A549 treated with AZD9567 at 1 μM for 4 hours (cell line): ENCODE data around the gene CXCL10. TPM values are rescaled to one million over a fixed set of nuclear protein-coding genes. Genes with fewer than 3 reads are reported as not detected.

ENCODE experiments used
- total RNA-seq: library from RNA; stranded (reverse); fragments of 200-300 nt; extraction: Qiagen RNA extraction; gene quantifications from 5 replicates; pipeline ENCODE4 v1.2.3, GENCODE V29; 2022; ENCODE audit not compliant: insufficient read depth

Gene CXCL10
- 0.09 TPM in 1 of 5 replicates, not detected in the others for total RNA-seq

DNA sequence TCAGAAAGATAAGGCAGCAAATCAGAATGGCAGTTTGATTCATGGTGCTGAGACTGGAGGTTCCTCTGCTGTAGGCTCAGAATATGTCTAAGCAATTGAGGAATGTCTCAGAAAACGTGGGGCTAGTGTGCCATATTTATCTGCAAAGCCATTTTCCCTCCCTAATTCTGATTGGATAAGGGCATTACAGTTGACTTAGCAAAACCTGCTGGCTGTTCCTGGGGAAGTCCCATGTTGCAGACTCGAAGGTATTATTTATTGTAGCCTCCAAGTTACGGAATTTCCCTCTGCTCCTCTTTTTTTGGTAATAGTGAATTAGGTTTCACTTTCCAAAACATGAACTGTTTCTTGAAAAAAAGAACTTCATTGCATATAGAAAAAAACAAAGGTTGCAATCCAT is at the start of gene CXCL10:
Gene CXCL10, minus strand, starts transcription at position 109 of the 400 bp plus-strand sequence. Its CDS starts 66 bp downstream, at position 43.

DNA sequence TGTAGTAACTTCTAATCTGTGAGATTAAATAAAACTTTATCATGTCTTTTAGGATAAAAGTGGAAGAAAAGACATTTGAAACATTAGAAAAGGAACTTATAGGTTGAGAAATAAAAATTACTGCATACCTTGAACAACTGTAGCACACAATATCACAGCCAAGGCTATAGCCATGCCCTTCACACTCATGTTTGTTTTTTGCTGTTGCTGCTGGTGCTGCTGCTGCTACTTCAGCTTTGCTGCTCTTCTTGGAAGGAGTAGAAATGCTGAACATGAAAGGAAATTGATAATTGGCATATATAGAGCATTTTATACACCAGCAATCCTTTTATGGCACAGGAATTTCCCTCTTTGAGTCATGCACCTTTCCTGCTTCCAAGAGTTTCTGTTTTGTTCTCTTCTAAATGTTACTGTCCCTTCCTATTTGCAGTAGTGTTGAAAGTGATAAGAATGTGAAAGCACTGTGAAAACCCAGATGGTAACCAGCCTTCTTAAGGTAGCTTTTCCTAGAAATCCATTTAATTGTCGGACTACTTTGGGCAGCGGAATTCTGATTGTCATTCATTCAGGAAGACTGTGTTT is 12.6 kb upstream of the CXCL10 start, which contains the start of gene CXCL11:
Gene CXCL11, minus strand, starts transcription at position 272 of the 582 bp plus-strand sequence. Its CDS starts 83 bp downstream, at position 189.

DNA sequence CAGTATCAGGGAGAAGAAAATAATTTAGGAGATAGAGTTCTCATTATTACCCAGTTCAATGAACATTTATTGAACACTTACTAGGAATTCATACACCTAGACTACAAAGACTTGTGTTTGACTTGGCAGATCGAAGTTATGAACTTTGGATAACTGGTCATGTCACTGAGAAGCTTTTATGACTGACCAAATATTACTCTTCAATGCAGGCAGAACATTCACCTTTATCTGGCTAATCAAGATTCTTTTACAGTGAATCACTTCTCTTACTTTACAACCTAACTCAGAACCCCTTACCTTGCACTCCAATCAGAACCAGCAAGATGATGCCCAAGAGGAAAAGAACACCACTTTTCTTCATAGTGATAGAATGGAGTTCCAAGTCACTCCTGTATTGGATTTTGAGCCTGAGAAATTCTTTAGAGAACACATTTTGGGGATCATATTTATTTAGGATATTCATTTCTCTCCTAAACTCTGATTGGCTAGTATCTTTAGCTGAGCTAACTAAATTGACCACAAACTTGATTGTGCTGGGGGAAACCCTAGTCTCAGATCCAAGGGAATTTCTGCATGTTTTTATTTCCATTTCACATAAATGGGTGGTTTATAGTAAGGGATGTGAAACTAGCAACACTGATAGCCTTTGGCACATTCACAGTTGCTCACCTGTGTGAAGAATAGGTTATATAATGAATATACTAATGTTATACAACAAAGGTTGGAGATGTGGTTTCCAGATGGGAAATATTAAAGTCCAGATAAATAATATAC is 16.0 kb downstream of the CXCL10 start, which contains the start of gene CXCL9:
Gene CXCL9, minus strand, starts transcription at position 421 of the 774 bp plus-strand sequence. Its CDS starts 60 bp downstream, at position 361.

Other genes with a start within 250 kb of the CXCL10 start
- gene PPEF2, start 121.0 kb downstream of the CXCL10 start, total RNA-seq: 0.02 TPM in 1 of 5 replicates, not detected in the others
- 23.1 to 25.5 TPM (median 23.5 TPM) in 5 replicates for gene NAAA, start 82.5 kb downstream of the CXCL10 start, total RNA-seq
- 15.7 to 19.1 TPM (median 15.7 TPM) in 5 replicates for gene SDAD1, start 32.6 kb downstream of the CXCL10 start, total RNA-seq
- gene CXCL9, start 16.0 kb downstream of the CXCL10 start, total RNA-seq: not detected in 5 replicates
- 0.17 to 0.37 TPM (median 0.26 TPM) in 4 of 5 replicates, not detected in the other for gene CXCL11, start 12.6 kb upstream of the CXCL10 start, total RNA-seq
- gene ART3, start 51.2 kb upstream of the CXCL10 start, total RNA-seq: not detected in 5 replicates
- 28.7 to 31.7 TPM (median 28.9 TPM) in 5 replicates for gene NUP54, start 124.9 kb upstream of the CXCL10 start, total RNA-seq
- 44.6 to 54.4 TPM (median 51.4 TPM) in 5 replicates for gene SCARB2, start 190.3 kb upstream of the CXCL10 start, total RNA-seq
- gene FAM47E, start 228.2 kb upstream of the CXCL10 start, total RNA-seq: 0.07 to 0.41 TPM (median 0.24 TPM) in 4 of 5 replicates, not detected in the other